Measurements from ENCODE around the gene SYT5. TPM values are rescaled to one million over a fixed set of nuclear protein-coding genes. Genes with fewer than 3 reads are reported as not detected.
A peak's percentile ranks its signal among the peaks of the same experiment; 100 is the strongest.

The SYT5 gene
- total and polyA plus RNA-seq, 2 of the 13 experiments (the other 11 are each of a cell fraction or from before 2014, with no cell fraction given), result not detected

DNA sequence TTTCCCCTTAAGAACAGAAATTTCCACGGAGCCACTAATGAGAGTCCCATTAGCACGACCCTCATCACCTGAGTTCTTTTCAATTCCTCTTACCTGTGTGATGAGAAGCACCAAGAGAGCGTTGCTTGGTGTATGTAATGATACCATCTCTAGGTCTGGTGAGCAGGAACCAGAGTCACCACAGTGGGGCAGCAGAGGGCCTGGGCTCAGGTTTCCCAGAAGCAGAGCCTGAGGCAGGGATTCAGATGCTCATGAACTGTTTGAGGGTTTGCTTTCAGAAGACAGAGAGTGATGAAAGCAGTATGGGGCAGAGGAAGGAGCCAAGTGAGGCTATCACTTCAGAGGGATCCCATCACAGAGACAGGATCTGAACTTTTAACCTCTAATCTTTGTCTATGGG, 32.4 kb upstream of the SYT5 start (continued):
- TF ChIP-seq SRF (IDR thresholded peaks at IDR 0.05; ENCODE audit: low read depth, low read length), result 0 out of 2 replicates have a peak, but pooled peaks have one; percentile 24
- TF ChIP-seq, protein P1, sequence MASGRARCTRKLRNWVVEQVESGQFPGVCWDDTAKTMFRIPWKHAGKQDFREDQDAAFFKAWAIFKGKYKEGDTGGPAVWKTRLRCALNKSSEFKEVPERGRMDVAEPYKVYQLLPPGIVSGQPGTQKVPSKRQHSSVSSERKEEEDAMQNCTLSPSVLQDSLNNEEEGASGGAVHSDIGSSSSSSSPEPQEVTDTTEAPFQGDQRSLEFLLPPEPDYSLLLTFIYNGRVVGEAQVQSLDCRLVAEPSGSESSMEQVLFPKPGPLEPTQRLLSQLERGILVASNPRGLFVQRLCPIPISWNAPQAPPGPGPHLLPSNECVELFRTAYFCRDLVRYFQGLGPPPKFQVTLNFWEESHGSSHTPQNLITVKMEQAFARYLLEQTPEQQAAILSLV (CRISPR knock-in tag; IDR thresholded peaks at IDR 0.05; ENCODE audit: borderline replicate concordance), result no peak
- TF ChIP-seq, protein P2, sequence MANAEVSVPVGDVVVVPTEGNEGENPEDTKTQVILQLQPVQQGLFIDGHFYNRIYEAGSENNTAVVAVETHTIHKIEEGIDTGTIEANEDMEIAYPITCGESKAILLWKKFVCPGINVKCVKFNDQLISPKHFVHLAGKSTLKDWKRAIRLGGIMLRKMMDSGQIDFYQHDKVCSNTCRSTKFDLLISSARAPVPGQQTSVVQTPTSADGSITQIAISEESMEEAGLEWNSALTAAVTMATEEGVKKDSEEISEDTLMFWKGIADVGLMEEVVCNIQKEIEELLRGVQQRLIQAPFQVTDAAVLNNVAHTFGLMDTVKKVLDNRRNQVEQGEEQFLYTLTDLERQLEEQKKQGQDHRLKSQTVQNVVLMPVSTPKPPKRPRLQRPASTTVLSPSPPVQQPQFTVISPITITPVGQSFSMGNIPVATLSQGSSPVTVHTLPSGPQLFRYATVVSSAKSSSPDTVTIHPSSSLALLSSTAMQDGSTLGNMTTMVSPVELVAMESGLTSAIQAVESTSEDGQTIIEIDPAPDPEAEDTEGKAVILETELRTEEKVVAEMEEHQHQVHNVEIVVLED (CRISPR knock-in tag; IDR thresholded peaks at IDR 0.05; ENCODE audit: borderline replicate concordance), result no peak

DNA sequence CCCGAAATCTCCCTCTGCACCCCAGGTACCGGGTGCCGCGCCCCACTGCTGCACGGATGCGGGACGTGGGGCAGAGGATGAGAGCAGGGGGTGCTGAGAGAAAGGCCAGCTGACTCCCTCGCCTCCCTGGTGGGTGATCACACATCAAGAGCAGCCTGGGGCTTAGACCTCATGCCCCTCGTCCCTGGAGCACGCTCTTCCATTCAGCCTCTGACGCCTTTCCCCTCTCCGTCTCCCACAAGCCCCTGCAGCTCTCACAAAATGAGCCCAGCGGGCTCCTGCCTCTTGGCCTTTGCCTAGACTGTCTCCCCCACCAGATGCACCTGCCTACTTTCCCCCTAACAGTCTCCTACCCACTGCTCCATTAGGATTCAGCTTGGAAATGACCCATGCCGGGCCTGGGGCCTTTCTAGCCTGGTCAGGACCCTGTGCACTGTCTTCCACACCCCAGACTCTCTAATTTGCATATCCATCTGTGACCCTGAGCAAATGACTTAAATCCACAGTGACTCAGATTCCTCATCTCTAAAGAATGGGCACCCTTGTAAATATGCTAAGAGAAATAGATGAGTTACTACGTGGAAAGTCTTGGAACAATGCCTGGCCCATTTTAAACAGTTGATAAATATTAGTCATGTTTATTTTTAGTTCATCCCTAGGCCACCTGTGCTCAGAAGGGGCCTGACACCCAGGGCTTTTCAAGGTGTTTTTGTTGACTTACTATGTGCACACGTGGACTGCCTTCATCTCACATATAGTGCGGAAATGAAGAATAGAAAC, 29.8 kb upstream of the SYT5 start:
- Histone ChIP-seq H3K4me2 (ENCODE audit: low read depth, low read length) (peak overlapping the region; percentile 93), H3K79me2 (ENCODE audit: insufficient read depth, low read length) (peaks cover 10% of the 10 kb centered on the region), H2AFZ (ENCODE audit: low read length) (no peak overlapping the region), H3K9me3 (ENCODE audit: low read length) (no peaks in the 10 kb centered on the region), H3K9ac (ENCODE audit: insufficient read depth, low read depth, low read length) (peak overlapping the region; percentile 84), H3K4me3 (replicated peaks in 1 of 3; ENCODE audit: insufficient read depth in 1 of 3, low read depth in 2 of 3, low read length in 3 of 3) (peak overlapping the region; percentile 19 to 69 (median 21); a peak in 3 of 6 replicates), H3K4me1 (ENCODE audit: insufficient read depth, low read length) (peaks cover 65% of the 10 kb centered on the region), H3K27me3 (ENCODE audit: control insufficient read depth in 1 of 2, insufficient read depth in 2 of 2, low read length in 2 of 2) (no peaks in the 10 kb centered on the region; a peak in 1 of 5 replicates), H3K36me3 (replicated peaks in 1 of 2; ENCODE audit: control insufficient read depth in 1 of 2, insufficient read depth in 2 of 2, low read length in 2 of 2) (peaks cover 3 to 10% of the 10 kb centered on the region in 2 experiments; a peak in 3 of 5 replicates), H3K27ac (ENCODE audit: extremely low read length, insufficient read depth, low read length) (peak overlapping the region; percentile 85), H4K20me1 (ENCODE audit: insufficient read depth, low read length) (no peaks in the 10 kb centered on the region)
- ChIA-PET CTCF (ENCODE audit: low intra/inter-chr PET ratio, low total read pairs) (no interaction called here), POLR2A (interaction anchor here (0.6 to 3.3 kb wide), 19 partner anchors 11 to 344 kb away, joined by 3 to 43 read pairs (median 4); partner anchors contain the start of genes HSPBP1, ISOC2, KMT5C and PPP6R1)
- 21% methylated on average over 17 of the region's 17 CpGs for WGBS (ENCODE audit: low lambda C conversion rate)
- BruUV-seq (replicated peaks), result no TSS peak
- ATAC-seq (peak; percentile 50), FAIRE-seq (no peak), DNase-seq (ENCODE audit: low spot score) (peak; percentile 91)
- intact Hi-C loops (cut with micrococcal nuclease; ENCODE audit: unreplicated experiment), result no loop called here
- in situ Hi-C loops (cut with HindIII; ENCODE audit: extremely low pct_ligation_motif_present, low pct_unique_long_range_greater_than_20kb), result no loop called here
- TF ChIP-seq ZNF441 (CRISPR knock-in tag; IDR thresholded peaks at IDR 0.05; ENCODE audit: borderline replicate concordance), result peak; percentile 87
- TF ChIP-seq, protein P3, sequence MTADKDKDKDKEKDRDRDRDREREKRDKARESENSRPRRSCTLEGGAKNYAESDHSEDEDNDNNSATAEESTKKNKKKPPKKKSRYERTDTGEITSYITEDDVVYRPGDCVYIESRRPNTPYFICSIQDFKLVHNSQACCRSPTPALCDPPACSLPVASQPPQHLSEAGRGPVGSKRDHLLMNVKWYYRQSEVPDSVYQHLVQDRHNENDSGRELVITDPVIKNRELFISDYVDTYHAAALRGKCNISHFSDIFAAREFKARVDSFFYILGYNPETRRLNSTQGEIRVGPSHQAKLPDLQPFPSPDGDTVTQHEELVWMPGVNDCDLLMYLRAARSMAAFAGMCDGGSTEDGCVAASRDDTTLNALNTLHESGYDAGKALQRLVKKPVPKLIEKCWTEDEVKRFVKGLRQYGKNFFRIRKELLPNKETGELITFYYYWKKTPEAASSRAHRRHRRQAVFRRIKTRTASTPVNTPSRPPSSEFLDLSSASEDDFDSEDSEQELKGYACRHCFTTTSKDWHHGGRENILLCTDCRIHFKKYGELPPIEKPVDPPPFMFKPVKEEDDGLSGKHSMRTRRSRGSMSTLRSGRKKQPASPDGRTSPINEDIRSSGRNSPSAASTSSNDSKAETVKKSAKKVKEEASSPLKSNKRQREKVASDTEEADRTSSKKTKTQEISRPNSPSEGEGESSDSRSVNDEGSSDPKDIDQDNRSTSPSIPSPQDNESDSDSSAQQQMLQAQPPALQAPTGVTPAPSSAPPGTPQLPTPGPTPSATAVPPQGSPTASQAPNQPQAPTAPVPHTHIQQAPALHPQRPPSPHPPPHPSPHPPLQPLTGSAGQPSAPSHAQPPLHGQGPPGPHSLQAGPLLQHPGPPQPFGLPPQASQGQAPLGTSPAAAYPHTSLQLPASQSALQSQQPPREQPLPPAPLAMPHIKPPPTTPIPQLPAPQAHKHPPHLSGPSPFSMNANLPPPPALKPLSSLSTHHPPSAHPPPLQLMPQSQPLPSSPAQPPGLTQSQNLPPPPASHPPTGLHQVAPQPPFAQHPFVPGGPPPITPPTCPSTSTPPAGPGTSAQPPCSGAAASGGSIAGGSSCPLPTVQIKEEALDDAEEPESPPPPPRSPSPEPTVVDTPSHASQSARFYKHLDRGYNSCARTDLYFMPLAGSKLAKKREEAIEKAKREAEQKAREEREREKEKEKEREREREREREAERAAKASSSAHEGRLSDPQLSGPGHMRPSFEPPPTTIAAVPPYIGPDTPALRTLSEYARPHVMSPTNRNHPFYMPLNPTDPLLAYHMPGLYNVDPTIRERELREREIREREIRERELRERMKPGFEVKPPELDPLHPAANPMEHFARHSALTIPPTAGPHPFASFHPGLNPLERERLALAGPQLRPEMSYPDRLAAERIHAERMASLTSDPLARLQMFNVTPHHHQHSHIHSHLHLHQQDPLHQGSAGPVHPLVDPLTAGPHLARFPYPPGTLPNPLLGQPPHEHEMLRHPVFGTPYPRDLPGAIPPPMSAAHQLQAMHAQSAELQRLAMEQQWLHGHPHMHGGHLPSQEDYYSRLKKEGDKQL (CRISPR knock-in tag; IDR thresholded peaks at IDR 0.05; ENCODE audit: low read depth), result no peak
- no peak for TF ChIP-seq ZBTB42 (CRISPR knock-in tag; IDR thresholded peaks at IDR 0.05)
- 0 out of 2 replicates have a peak, but pooled peaks have one; percentile 21 for TF ChIP-seq ISL2 (CRISPR knock-in tag; IDR thresholded peaks at IDR 0.05)
- TF ChIP-seq SP4 (CRISPR knock-in tag; IDR thresholded peaks at IDR 0.05), result 0 out of 2 replicates have a peak, but pooled peaks have one; percentile 56
- no peak for TF ChIP-seq ZNF124 (CRISPR knock-in tag; IDR thresholded peaks at IDR 0.05)
- peak; percentile 48; the same call in 1 of the 2 replicates for TF ChIP-seq SOX13 (IDR thresholded peaks at IDR 0.05)
- peak; percentile 78 to 89; a peak in 2 of 4 replicates for TF ChIP-seq SOX13 (CRISPR knock-in tag; conservative IDR thresholded peaks at IDR 0.05 in 1 of 2, IDR thresholded peaks at IDR 0.05 in 1 of 2)
- TF ChIP-seq MXI1 (IDR thresholded peaks at IDR 0.05; ENCODE audit: borderline replicate concordance, low read depth, low read length), result peak; percentile 83; the same call in 1 of the 3 replicates
- TF ChIP-seq JUN (CRISPR knock-in tag; IDR thresholded peaks at IDR 0.05), result peak; percentile 55; the same call in 1 of the 2 replicates
